ENCODE measurements around the gene IRS1.

Gene IRS1

DNA sequence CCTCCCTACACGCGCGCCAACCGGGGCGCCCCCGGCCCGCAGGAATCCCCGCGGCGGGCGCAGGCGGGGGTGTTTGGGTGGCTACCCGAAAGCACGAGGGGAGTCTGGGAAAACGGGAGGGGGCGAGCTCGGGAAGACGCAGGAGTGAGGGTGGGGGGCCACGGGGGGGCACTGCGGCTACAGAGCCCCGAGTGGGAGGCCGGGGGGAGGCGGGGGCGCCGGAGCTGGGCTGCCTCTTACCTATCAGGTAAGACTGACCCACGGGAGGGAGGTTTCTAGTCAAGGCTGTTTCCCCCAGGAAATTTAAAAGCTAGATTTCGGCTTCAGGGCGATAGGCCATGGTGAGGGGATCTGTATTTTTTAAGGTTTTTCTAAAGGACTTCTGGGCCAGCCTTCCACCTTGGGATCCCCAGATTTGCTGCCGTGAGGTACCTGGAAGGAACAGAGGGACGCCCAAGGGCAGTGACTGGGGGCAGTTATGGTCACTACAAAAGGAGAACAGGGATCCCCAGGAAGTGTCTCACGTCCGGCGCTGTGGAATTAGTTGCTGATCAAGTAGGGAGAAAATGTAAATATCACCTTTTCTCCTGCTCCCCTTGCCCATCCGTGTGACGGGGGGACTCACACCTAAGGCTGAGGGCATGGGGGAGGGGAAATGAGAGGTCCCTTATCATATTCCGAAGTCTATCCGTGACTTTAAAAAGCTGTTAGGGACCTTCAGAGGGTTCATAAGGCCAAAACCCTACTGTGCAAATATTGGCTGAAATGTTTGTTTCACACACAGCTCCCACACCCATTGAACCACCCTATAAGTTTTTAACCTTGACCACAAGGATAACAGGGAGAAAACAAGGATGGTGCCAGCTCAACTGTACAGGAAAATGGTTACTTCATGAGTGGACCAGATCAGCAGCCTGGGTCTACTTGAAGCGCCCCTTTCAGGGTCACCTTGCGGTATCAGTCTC is 638 bp upstream of the IRS1 start:
- no peak for DNase-seq (ENCODE audit: low read depth)
- TF ChIP-seq, protein P1, sequence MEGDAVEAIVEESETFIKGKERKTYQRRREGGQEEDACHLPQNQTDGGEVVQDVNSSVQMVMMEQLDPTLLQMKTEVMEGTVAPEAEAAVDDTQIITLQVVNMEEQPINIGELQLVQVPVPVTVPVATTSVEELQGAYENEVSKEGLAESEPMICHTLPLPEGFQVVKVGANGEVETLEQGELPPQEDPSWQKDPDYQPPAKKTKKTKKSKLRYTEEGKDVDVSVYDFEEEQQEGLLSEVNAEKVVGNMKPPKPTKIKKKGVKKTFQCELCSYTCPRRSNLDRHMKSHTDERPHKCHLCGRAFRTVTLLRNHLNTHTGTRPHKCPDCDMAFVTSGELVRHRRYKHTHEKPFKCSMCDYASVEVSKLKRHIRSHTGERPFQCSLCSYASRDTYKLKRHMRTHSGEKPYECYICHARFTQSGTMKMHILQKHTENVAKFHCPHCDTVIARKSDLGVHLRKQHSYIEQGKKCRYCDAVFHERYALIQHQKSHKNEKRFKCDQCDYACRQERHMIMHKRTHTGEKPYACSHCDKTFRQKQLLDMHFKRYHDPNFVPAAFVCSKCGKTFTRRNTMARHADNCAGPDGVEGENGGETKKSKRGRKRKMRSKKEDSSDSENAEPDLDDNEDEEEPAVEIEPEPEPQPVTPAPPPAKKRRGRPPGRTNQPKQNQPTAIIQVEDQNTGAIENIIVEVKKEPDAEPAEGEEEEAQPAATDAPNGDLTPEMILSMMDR (conservative IDR thresholded peaks at IDR 0.05; ENCODE audit: control insufficient read depth, insufficient read depth, low read depth, low read length): no peak
- H3K4me3 ChIP-seq (ENCODE audit: control insufficient read depth, low read depth, low read length): peak overlapping the region; percentile 47

DNA sequence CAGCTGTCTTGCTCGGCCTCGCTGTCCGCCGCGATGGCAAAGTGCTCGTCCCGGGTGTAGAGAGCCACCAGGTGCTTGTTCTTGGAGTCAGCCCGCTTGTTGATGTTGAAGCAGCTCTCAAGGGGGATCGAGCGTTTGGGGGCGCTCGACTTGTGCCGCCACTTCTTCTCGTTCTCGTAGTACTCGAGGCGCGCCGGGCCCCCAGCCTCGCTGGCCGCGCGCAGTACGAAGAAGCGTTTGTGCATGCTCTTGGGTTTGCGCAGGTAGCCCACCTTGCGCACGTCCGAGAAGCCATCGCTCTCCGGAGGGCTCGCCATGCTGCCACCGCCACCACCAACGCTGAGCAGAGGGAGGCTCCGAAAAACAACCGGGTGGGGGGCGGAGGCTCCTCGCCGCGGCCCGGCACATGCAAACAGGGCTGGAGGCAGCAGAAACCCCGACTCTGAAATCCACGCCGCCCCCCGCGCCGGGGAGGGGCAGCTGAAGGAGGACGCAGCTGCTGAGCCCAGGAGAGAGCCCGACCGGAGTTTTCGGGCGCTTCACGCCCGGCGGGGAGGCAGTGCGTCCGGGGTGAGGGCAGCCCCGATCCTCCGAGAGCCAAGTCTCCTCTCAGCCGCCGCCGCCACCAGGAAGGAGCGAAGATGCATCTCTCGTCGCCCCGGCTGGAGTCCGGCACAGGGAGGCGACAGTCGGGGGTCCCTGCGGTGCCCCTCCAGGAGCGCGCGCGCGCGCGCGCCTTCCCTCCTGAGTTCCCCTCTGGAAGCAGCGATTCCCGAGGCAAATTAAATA is 1.0 kb downstream of the IRS1 start:
- TF ChIP-seq, protein P1 (conservative IDR thresholded peaks at IDR 0.05; ENCODE audit: control insufficient read depth, insufficient read depth, low read depth, low read length): no peak
- peak overlapping the region; percentile 76 for H3K4me3 ChIP-seq (ENCODE audit: control insufficient read depth, low read depth, low read length)
- peak; percentile 57 for DNase-seq (ENCODE audit: low read depth)

DNA sequence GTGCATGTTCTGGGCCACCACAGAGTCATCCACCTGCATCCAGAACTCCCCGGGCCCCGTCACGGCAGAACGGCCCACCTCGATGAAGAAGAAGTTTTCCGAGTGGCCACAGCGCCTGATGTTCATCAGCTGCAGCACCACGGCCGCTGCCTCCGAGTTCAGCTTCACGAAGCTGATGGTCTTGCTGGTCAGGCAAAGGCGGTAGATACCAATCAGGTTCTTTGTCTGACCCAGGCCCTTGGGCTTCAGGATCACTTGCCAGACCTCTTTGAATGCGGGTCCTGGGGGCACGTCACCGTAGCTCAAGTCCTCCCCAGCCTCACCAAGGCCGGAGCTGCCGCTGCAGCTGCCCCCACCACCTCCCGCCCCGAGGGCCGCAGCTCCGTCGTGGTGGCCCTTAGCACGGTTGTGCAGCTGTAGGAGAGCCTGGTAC is 1.6 kb downstream of the IRS1 start:
- peak overlapping the region; percentile 76 for H3K4me3 ChIP-seq (ENCODE audit: control insufficient read depth, low read depth, low read length)
- DNase-seq (ENCODE audit: low read depth): no peak
- TF ChIP-seq, protein P1 (conservative IDR thresholded peaks at IDR 0.05; ENCODE audit: control insufficient read depth, insufficient read depth, low read depth, low read length): no peak

DNA sequence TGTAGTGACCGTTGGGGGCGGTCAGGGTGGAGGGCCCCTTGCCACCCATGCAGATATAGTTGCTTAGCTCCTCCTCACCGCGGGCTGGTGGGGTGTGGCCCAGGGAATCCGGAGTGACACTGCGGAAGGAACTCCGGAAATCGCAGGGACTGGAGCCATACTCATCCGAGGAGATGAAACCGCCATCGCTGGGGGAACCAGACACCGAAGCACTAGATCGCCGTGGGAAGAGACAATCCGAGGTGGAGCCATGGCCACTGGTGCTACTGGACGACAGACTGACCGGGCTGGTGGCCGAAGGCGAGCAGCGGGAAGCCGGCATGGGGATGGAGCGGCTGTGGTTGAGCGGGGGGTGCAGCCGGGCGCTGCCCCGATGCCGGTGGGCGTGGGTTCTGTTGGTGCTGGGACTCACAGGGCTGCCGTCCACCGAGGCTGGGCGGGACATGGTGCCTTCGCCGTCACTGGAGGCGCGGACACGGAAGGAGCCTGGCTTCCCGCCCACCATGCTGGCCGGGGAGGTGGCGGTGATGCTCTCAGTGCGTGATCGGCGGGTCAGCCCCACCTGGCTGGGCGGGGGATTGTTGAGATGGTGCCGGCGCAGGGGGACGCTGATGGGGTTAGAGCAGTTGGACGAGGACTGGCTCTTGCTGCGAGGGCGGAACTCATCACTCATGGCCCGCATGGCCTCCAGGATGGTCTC is 2.2 kb downstream of the IRS1 start:
- peak; percentile 58 for DNase-seq (ENCODE audit: low read depth)
- TF ChIP-seq, protein P1 (conservative IDR thresholded peaks at IDR 0.05; ENCODE audit: control insufficient read depth, insufficient read depth, low read depth, low read length): no peak
- peak overlapping the region; percentile 76 for H3K4me3 ChIP-seq (ENCODE audit: control insufficient read depth, low read depth, low read length)

DNA sequence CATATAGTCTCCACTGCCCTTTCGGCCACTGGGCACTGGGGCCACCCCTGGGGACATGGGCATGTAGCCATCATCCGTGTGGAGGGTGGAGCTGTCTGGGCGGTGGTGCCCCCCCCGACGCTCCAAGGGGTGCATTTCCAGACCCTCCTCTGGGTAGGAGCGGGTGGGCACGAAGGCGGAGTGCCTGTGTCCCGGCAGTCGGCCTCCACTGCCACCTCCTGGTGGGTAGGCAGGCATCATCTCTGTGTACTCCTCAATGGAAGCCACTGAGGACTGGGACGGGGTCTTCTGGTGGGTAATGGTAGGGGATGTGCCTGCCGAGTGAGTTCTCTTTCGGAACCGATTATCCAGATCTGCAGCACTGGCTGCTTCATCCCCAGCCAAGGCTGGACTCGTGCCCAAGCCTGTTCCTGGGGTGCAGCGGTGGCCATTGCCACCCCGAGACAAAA is 2.8 kb downstream of the IRS1 start:
- peak overlapping the region; percentile 76 for H3K4me3 ChIP-seq (ENCODE audit: control insufficient read depth, low read depth, low read length)
- TF ChIP-seq, protein P1 (conservative IDR thresholded peaks at IDR 0.05; ENCODE audit: control insufficient read depth, insufficient read depth, low read depth, low read length): peak; percentile 75
- DNase-seq (ENCODE audit: low read depth): peak; percentile 69
